ENCODE data around the gene CASQ2. TPM values are rescaled to one million over a fixed set of nuclear protein-coding genes. Genes with fewer than 3 reads are reported as not detected.

Gene CASQ2
- total RNA-seq, 4 donors from 2014 or later: 1.1 to 3.9 (median 1.5) TPM

DNA sequence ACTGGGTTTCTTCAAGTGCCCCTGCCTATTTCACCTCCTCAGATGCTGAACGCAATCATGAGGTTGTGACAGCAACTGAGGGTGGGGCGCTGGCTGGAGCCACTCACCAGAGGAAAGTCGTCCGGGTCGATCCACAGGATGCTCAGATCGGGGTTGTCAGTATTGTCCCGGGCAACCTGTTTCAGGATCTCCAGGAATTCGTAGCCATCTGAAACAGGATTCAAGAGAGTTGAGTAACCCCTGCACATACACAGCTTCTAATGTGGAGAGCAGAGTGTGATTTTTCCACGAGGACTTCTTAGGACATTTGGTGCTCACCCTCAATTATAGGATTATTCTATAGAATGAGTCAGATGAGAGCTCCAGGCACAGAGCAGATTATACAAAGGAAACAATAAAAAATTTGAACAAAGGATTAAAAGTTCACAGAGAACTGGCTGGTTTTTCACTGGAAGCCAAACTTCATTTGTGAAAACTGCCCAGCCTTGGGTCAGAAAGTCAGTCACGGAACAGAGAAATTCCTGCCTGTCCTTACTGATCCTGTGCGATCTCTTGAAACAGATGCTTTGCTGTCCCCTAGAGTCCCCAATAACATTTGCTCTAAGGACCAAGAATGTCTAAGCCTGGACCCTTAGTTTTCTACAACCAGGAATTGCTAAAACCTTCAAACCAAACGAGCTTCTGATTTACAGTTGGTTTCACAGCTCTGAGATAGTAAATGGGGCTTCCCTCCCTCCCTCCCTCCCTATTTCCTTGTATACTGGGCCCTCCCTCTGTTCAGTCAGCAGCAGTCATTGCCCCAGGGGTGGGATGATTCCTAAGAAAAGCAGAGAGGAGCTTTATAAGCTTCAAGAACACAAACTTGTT is 63.2 kb downstream of the CASQ2 start:
- WGBS, 2 donors: 86% methylated on average over 12 of the region's 12 CpGs
- Histone ChIP-seq H3K9me3 (no peaks in the 10 kb centered on the region), H3K4me1 (peaks cover 0 to 14% of the 10 kb centered on the region in 2 donors), H3K4me3 (replicated peaks in 1 of 3) (no peak overlapping the region), H3K27ac (no peak overlapping the region), H3K27me3 (no peaks in the 10 kb centered on the region), H3K36me3 (no peaks in the 10 kb centered on the region)
- TF ChIP-seq CTCF (IDR thresholded peaks at IDR 0.05) (no peak), POLR2A (IDR thresholded peaks at IDR 0.05) (no peak)
- no peak for DNase-seq
- intact Hi-C loops (cut with DNase I): no loop called here

- Histone ChIP-seq H3K36me3 (no peaks in the 10 kb centered on the region), H3K27me3 (no peaks in the 10 kb centered on the region), H3K9me3 (no peaks in the 10 kb centered on the region), H3K27ac (no peak overlapping the region), H3K4me3 (replicated peaks in 1 of 3) (no peak overlapping the region), H3K4me1 (peaks cover 0 to 13% of the 10 kb centered on the region in 2 donors)
- no peak for TF ChIP-seq POLR2A (IDR thresholded peaks at IDR 0.05)
- no peak for TF ChIP-seq CTCF (IDR thresholded peaks at IDR 0.05)
- DNase-seq: no peak
- WGBS, 2 donors: 78 to 83% methylated on average over 3 of the region's 3 CpGs
- intact Hi-C loops (cut with DNase I): no loop called here
These were observed 65.6 kb downstream of the CASQ2 start for GRCh38 chr1:115702959-115703358.

DNA sequence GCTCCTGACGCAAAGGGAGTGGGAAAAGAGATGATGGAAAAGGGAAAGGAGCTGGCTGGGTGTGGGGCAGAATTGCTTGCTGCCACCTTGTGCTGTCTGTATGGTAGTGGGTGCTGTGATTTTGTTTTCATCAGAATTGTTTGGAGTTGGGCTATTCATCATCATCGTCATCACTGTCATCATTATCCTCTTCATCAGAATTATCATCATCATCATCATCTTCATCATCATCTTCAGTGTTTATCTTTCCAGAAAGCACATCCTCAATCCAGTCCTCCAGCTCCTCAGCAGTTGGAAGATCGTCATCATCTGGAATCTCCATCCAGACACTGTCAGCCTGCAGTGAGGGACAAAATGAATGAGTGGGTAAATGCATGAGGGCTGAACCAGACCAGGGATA is 67.4 kb downstream of the CASQ2 start:
- Histone ChIP-seq H3K4me3 (replicated peaks in 1 of 3) (no peak overlapping the region), H3K36me3 (no peaks in the 10 kb centered on the region), H3K27ac (no peak overlapping the region), H3K9me3 (no peaks in the 10 kb centered on the region), H3K27me3 (no peaks in the 10 kb centered on the region), H3K4me1 (no peaks in the 10 kb centered on the region)
- 73 to 97% methylated on average over 3 of the region's 3 CpGs for WGBS, 2 donors
- no peak for DNase-seq
- TF ChIP-seq POLR2A (IDR thresholded peaks at IDR 0.05) (no peak), CTCF (IDR thresholded peaks at IDR 0.05) (no peak)
- intact Hi-C loops (cut with DNase I): no loop called here

DNA sequence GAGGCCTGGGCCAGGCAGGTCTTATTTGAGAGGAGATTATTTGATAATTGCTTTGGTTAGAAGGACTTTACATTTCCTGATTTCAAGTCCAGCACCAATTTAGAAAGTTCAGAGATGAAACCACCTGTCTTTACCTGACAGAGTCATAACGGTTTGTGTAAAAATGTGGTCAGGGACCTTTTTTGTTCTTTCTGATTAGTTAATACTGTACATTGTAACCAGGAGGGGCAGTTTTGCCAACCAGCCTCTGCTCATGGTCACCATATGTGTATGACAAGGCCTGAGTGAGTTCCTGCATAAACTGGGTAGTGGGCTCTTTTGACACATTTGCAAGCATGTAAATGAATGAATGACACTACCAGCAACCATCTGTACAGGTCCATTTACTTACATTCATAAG is 70.9 kb downstream of the CASQ2 start:
- Histone ChIP-seq H3K4me1 (no peaks in the 10 kb centered on the region), H3K4me3 (replicated peaks in 1 of 3) (no peak overlapping the region), H3K27me3 (no peaks in the 10 kb centered on the region), H3K27ac (no peak overlapping the region), H3K9me3 (no peaks in the 10 kb centered on the region), H3K36me3 (no peaks in the 10 kb centered on the region)
- no peak for DNase-seq
- intact Hi-C loops (cut with DNase I): no loop called here
- no peak for TF ChIP-seq CTCF (IDR thresholded peaks at IDR 0.05)
- WGBS, 2 donors: 87 to 94% methylated on average over 1 of the region's 1 CpG

DNA sequence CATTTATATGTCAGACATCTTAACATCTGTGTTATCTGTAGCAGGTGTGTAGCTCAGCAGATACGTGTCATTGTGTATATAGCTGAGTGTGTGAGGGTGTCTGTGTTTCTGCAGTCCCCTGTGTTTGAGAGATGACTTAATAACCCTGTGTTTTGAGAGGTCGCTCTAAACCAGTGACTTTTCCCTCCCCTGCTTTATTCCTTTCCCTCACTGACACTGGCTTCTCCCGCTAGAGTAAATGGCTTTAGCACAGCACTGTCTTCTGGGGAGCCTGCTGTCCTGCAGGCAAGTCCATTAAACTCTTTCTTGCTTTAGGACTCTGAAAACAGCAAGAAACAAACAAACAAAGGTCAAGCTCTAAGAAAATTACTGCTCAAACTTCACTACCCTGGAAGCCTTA is 73.7 kb downstream of the CASQ2 start:
- H3K4me3 ChIP-seq (replicated peaks in 1 of 3): no peak overlapping the region
- peaks cover 0 to 4% of the 10 kb centered on the region in 2 donors for H3K4me1 ChIP-seq
- no peak overlapping the region for H3K27ac ChIP-seq
- peaks cover 0 to 15% of the 10 kb centered on the region in 2 donors for H3K36me3 ChIP-seq
- intact Hi-C loops (cut with DNase I): no loop called here
- no peaks in the 10 kb centered on the region for H3K9me3 ChIP-seq
- no peaks in the 10 kb centered on the region for H3K27me3 ChIP-seq
- TF ChIP-seq CTCF (IDR thresholded peaks at IDR 0.05) (no peak), POLR2A (IDR thresholded peaks at IDR 0.05) (no peak)
- WGBS, 2 donors: 93 to 96% methylated on average over 3 of the region's 3 CpGs
- DNase-seq: no peak
